GM12891 (cell line): ENCODE results near the gene SIRPG.

Experiments
- PAX5 ChIP-seq: IDR thresholded peaks from 2 replicates; pipeline ENCODE4 v1.6.1; 2011; ENCODE audit warnings: low read length, moderate library complexity, mild to moderate bottlenecking; ENCODE audit not compliant: insufficient read depth, severe bottlenecking
- POLR2A ChIP-seq: IDR thresholded peaks from 2 replicates; pipeline ENCODE4 v1.6.1; 2011; ENCODE audit warnings: low read depth, low read length, control low read depth
- POLR2AphosphoS5 ChIP-seq: IDR thresholded peaks from 2 replicates; pipeline ENCODE4 v1.6.1; 2011; ENCODE audit warnings: low read depth, low read length, control low read depth
- POU2F2 ChIP-seq: IDR thresholded peaks from 2 replicates; pipeline ENCODE4 v1.6.1; 2011; ENCODE audit warnings: low read depth, mild to moderate bottlenecking, control low read depth, low read length, moderate library complexity
- SPI1 ChIP-seq: IDR thresholded peaks from 2 replicates; pipeline ENCODE4 v1.6.1; 2011; ENCODE audit warnings: low read depth, low read length, control low read depth
- TAF1 ChIP-seq: IDR thresholded peaks from 2 replicates; pipeline ENCODE4 v1.6.1; 2011; ENCODE audit warnings: low read depth, low read length, control low read depth

DNA sequence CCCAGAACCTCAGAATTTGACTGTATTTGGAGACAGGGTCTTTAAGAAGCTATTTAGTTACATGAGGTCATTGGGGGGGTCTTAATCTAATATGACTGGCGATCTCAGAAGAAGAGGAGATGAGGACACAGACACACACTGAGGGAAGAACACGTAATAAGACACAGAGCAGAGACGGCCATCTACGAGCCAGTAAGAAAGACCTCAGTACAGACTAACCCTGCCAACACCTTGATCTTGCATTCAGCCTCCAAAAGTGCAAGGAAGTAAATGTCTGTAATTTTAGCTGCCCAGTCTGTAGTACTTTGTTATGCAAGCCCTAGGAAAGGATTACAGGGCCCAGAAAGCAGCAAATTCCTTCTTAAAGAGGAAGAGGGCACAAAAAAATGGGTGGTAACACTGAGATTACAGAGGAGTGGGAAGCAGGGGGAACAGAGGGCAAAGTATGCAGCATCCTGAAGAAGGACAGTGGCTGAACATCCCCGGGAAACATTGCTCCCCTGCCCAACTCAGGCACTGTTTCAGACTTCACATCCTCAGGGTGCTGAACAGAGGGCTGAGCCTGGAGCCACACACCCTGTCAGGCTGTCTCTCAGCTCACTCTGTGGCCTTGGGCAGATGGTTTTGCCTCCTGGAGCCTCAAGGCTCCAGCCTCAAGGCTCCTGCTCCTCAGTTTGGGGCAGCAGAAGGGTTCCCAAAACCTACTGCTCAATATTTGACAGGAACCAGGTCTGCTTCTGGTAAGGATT is 27.9 kb upstream of the SIRPG start:
- TF ChIP-seq POLR2A (no peak), TAF1 (no peak), POLR2AphosphoS5 (no peak), SPI1 (no peak), POU2F2 (no peak), PAX5 (no peak)
